ENCODE measurements around the gene DUS1L. TPM values are rescaled to one million over a fixed set of nuclear protein-coding genes. Genes with fewer than 3 reads are reported as not detected.

The DUS1L gene
- total RNA-seq, 4 donors from 2014 or later = 98.6 to 306 (median 132) TPM

- Histone ChIP-seq H3K36me3 (no peaks in the 10 kb centered on the region), H3K4me3 (no peak overlapping the region), H3K4me1 (peaks cover 12 to 38% (median 31%) of the 10 kb centered on the region in 4 donors), H3K9me3 (no peaks in the 10 kb centered on the region), H3K27ac (no peak overlapping the region), H3K27me3 (peaks cover 9% of the 10 kb centered on the region)
- in situ Hi-C loops (cut with MboI; ENCODE audit: low pct_ligation_motif_present in 1 of 4, low pct_unique_long_range_greater_than_20kb in 1 of 4, low sequenced_read_pairs in 3 of 4) (loop anchor here in 3 of 4 donors (10.0 to 25.0 kb wide), 2 partner anchors 120 to 128 kb away; no protein-coding TSS in a partner anchor), intact Hi-C loops (cut with DNase I; ENCODE audit: low total_unique reads) (loop anchor here (5.0 kb wide), 1 partner anchor 472 kb away; no protein-coding TSS in a partner anchor)
- TF ChIP-seq POLR2A (IDR thresholded peaks at IDR 0.05) (no peak), POLR2AphosphoS5 (IDR thresholded peaks at IDR 0.05) (no peak), EP300 (IDR thresholded peaks at IDR 0.05; ENCODE audit: low read depth) (no peak), CTCF (IDR thresholded peaks at IDR 0.05) (no peak)
- DNase-seq = no peak
- WGBS, 2 donors (ENCODE audit: low coverage in 1 of 2) = 89 to 90% methylated on average over 7 to 23 of the region's 23 CpGs
Observed at GRCh38 chr17:82034371-82035011, 31.1 kb downstream of the DUS1L start.

- WGBS, 2 donors (ENCODE audit: low coverage in 1 of 2) = 73 to 95% methylated on average over 3 to 36 of the region's 38 CpGs
- no peaks in the 10 kb centered on the region for H3K36me3 ChIP-seq
- TF ChIP-seq POLR2A (IDR thresholded peaks at IDR 0.05) = no peak
- no peak for TF ChIP-seq CTCF (IDR thresholded peaks at IDR 0.05)
- no peak for TF ChIP-seq EP300 (IDR thresholded peaks at IDR 0.05; ENCODE audit: low read depth)
- TF ChIP-seq POLR2AphosphoS5 (IDR thresholded peaks at IDR 0.05) = no peak
- intact Hi-C loops (cut with DNase I; ENCODE audit: low total_unique reads) = loop anchor here (5.0 kb wide), 1 partner anchor 471 kb away; no protein-coding TSS in a partner anchor
- H3K27me3 ChIP-seq = peaks cover 9% of the 10 kb centered on the region
- no peaks in the 10 kb centered on the region for H3K9me3 ChIP-seq
- H3K27ac ChIP-seq = no peak overlapping the region
- no peak overlapping the region for H3K4me3 ChIP-seq
- in situ Hi-C loops (cut with MboI; ENCODE audit: low pct_ligation_motif_present in 1 of 4, low pct_unique_long_range_greater_than_20kb in 1 of 4, low sequenced_read_pairs in 3 of 4) = loop anchor here in 3 of 4 donors (10.0 to 25.0 kb wide), 2 partner anchors 121 to 129 kb away; no protein-coding TSS in a partner anchor
- DNase-seq = no peak
- peaks cover 12 to 38% (median 31%) of the 10 kb centered on the region in 4 donors for H3K4me1 ChIP-seq
Observed at GRCh38 chr17:82033359-82034085, 32.1 kb downstream of the DUS1L start.

GRCh38 chr17:82031885-82032627 lies 33.5 kb downstream of the DUS1L start:
- Histone ChIP-seq H3K4me3 (peak overlapping the region in 3 of 4 donors; percentile 3 to 49 (median 37)), H3K4me1 (peaks cover 12 to 32% (median 27%) of the 10 kb centered on the region in 4 donors), H3K27ac (peak overlapping the region in 2 of 4 donors; percentile 5 to 25), H3K36me3 (no peaks in the 10 kb centered on the region), H3K27me3 (peaks cover 9% of the 10 kb centered on the region), H3K9me3 (no peaks in the 10 kb centered on the region)
- peak; percentile 80 for DNase-seq
- TF ChIP-seq POLR2AphosphoS5 (IDR thresholded peaks at IDR 0.05) (no peak), EP300 (IDR thresholded peaks at IDR 0.05; ENCODE audit: low read depth) (no peak), POLR2A (IDR thresholded peaks at IDR 0.05) (no peak), CTCF (IDR thresholded peaks at IDR 0.05) (no peak)
- intact Hi-C loops (cut with DNase I; ENCODE audit: low total_unique reads) = loop anchor here (5.0 kb wide), 1 partner anchor 470 kb away; no protein-coding TSS in a partner anchor
- in situ Hi-C loops (cut with MboI; ENCODE audit: low pct_ligation_motif_present in 1 of 4, low pct_unique_long_range_greater_than_20kb in 1 of 4, low sequenced_read_pairs in 3 of 4) = loop anchor here in 3 of 4 donors (10.0 to 25.0 kb wide), 2 partner anchors 123 to 130 kb away; no protein-coding TSS in a partner anchor
- 19% methylated on average over 12 of the region's 59 CpGs; no CpG with 5 or more reads in 1 of the 2 donors for WGBS, 2 donors (ENCODE audit: low coverage in 1 of 2)
